HK-2 (cell line): ENCODE results near the gene ZCCHC2.
A peak's percentile ranks its signal among the peaks of the same experiment; 100 is the strongest.

ENCODE experiments used
- DNase-seq: peaks from one replicate; pipeline ENCODE4 v3.0.0-alpha.2; 2018; ENCODE audit not compliant: unreplicated experiment

ZCCHC2 gene

GRCh38 chr18:62522504-62523254 lies at the start of gene ZCCHC2:
TSS of gene ZCCHC2 (plus strand) at chr18:62523025. CDS start at chr18:62523425, 400 bp downstream.
- peak; percentile 94 for DNase-seq

DNA sequence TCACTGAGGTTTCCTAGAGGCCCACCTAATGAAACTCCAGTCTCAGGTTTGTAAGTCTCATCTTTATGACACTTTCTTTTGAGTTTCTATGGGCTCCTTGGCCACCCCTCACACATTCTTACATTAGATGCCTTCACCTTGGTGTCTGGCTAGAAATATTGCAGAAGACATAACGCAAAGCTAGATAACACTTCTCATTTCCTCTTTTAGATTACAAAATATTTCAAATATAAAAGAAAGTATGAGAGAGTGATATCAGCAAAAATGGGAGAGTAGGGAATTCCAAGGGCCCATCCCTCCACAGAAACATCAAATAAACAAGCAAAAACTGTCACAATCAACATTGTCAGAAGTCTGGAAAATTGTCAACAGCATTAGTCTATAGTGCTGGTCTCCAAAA lies 43.3 kb upstream of the ZCCHC2 start:
- DNase-seq: no peak

- DNase-seq: no peak
Measured at GRCh38 chr18:62480927-62481326, 41.9 kb upstream of the ZCCHC2 start.

GRCh38 chr18:62484941-62485340 lies 37.9 kb upstream of the ZCCHC2 start:
- DNase-seq: no peak

DNA sequence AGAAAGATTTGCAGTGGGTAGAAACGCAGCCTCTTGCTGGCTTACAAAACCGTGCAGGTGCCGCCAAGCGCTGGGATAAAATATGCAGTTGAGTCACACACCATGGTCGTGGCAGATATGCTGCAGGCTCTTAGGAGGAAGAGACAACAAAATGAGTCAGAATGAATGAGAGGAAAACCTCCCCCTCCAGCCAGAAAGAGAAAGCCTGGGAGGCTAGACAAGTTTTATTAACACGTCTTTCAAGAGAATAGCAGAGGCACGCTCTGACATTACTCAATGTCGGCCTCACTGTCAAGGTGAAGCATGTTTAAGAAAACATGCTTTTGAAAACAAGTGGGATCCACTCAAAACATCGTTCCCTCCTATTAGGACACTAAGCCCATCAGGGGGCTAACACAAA lies 37.1 kb upstream of the ZCCHC2 start:
- DNase-seq: peak; percentile 38

DNA sequence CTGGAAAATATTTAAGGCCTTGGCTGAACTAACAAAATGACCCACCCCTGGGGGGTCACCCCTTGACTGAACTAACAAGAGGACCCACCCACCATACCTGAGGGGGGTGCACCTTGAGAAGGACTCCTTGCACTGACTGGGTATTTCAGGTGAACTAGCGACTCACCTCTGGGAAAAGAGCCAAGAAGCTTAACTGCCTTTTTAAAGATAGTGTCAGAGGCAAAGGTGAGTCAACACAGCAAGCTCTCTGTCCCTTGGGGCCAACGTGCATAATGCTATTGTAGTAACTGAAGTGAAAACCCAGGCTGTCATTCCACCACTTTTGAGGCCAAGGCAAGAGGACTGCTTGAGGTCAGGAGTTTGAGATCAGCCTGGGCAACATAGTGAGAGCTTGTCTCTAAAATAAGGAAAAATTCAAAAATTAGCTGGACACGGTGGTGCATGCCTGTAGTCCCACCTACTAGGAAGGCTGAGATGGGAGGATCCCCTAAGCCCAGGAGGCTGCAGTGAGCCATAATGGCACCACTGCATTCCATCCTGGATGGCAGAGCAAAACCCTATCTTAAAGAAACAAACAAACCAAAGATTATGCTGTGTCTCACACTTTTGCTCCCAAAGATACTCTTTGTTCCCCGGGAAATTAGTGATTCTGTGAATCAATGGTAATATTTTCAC lies 36.4 kb upstream of the ZCCHC2 start:
- peak; percentile 16 for DNase-seq

DNA sequence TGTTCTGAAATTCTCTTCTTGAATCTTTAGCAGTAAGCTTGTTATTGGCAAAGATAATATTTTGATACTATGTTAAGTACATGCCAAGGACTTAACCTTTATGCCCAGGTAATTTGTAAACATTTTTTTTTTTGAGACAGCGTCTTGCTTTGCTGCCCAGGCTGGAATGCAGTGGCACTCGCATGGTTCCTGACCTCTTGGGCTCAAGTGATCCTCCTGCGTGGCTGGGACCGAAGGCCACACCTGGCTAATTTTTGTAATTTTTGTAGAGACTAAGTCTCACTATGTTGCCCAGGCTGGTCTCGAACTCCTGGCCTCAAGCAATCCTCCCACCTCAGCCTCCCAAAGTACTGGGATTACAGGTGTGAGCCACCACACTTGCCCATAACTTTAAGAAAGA lies 35.7 kb upstream of the ZCCHC2 start:
- no peak for DNase-seq

- no peak for DNase-seq
Measured at GRCh38 chr18:62490967-62491695, 31.7 kb upstream of the ZCCHC2 start.

DNA sequence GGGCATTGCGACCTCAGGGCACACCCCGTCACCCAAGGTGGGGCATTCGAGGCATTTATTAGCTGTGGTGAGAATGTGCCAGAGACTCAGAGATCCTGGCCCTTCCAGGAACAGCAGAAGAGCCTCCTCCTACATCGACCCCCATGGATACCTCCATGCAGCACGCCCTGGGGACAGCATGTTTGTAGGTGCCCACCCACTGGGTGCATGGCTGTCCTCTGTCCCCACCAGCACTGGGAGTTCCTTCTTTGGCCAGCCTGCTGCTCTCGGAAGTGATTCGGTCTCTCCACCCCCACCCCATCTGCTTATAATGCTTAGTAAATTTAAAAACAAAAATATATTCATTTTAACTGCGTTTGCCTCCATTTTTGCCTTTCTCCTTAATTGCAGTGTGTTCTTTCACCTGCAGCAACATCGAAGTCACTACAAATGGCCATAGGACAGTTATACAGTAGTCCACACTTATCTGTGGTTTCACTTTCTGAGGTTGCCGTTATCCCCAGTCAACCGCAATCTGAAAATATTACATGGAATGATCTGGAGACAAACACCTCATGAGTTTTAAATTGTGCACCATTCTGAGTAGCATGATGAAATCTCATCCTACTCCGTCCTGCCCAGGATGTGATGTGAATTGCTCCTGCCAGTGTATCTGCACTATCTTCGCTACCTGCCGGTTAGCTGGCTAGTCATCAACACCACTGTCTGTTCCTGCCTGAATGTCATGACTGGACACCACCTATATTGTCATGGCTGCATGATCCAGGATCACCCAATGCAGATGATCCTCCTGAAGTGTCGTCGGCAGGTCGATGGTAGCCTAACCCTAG lies 29.6 kb upstream of the ZCCHC2 start:
- no peak for DNase-seq

DNA sequence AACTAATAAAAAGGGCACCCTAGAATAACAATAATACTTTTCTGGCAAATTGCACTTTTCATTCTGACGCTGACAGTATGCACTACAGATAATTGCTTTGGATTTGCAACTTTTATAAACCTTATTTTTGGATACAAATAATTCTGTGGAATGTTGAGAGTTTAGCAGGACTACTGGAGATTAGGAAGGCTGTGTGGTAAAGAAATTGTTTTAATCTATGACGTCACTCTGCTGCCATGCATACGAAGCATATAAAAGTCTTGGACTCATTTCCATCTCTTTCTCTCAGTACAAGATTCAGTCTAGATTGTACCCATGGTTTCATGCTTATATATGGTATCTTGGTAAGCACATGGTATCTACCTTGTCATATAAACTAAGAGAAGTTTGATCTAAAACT lies 28.1 kb upstream of the ZCCHC2 start:
- no peak for DNase-seq

GRCh38 chr18:62496262-62496661 lies 26.6 kb upstream of the ZCCHC2 start:
- DNase-seq: no peak

- DNase-seq: no peak
Measured at GRCh38 chr18:62497190-62497772, 25.5 kb upstream of the ZCCHC2 start.

GRCh38 chr18:62498616-62499262 lies 24.1 kb upstream of the ZCCHC2 start:
- DNase-seq: no peak

- DNase-seq: no peak
Measured at GRCh38 chr18:62499263-62499650, 23.6 kb upstream of the ZCCHC2 start.

GRCh38 chr18:62500174-62500573 lies 22.7 kb upstream of the ZCCHC2 start:
- no peak for DNase-seq

DNA sequence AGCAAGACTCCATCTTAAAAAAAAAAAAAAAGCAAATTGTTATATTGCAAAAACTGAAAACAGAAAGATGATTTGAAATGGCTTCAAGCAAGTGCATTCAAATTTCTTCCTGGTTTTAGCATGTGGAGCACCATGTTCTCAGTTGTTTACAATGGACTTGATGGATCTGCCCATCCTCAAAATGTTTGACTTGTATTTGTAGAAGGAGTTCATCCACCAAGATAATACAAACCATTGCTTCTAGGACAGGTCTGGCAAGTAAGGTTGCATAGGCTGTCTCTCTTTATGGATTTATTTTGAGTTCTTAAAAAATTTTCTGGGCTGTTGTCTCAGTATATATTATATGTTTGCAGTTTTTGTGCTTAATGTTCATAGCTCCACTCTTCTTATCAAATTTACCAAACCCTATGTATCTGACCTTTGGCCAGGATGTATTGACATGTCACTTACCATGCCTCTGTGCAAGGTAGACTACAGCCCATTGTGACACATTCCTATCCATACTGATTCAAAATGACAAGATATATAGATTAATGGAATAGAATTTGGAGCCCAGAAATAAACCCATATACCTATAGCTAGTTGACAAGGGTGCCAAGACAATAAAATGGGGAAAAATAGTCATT lies 21.7 kb upstream of the ZCCHC2 start:
- no peak for DNase-seq

DNA sequence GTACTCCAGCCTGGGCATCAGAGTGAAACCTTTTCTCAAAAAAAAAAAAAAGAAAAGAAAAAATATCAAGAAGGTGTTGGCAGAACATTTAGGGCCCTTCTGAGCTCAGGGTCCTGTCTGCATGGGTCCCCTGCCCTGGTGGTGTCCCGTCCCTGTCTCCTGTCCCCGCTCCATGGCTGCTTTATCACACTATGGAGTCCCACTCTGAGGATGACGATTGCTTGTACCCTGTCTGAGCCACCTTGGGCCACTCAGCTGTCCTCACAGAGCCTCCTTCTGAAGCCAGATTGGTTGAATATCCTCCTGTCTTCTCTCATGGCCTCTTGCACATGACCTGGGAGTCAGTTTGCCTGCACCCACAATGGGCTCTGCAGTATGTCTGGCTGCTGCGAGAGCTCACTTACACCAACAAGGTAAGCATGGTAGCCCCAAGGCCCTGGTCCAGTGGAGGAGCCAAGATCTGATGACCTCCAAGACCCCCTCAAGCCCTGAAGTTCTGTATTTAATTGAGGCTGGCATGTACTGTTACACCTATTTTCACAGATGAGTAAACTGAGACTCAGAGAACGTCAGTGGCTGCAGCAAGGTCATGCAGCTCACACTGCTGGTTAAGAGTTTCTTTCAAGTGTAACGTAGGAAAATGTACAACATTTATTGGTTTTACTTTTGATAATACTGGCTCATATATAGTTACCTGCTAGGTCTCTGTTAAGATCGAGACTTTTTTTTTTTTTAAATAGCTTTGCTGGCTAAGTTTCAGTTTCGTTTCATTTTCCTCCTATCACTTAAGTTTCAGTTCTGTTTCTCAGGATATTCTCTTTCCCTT lies 16.9 kb upstream of the ZCCHC2 start:
- DNase-seq: no peak

GRCh38 chr18:62506495-62507143 lies 16.2 kb upstream of the ZCCHC2 start:
- DNase-seq: no peak

DNA sequence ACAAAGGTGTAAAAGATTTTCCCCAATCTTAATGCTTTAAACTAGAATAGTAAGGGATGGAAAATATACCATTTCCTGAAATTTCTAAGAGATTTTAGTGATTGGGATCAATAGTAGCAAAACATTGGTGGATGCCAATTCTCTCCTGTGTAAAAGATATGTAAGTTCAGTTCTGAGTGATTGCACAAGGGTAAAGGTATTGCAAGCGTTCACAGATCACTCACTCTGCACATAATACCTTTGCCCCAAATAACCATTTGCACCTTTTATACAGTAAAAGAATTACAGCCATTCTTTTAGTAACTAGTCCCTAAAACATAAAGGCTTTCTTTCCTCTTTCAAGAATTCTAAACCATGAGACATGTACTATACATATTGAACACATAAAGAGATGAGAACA lies 13.0 kb upstream of the ZCCHC2 start:
- DNase-seq: no peak
